Keratinocyte (primary cell): ENCODE measurements around the gene L3MBTL3.

Source experiments
- EZH2 ChIP-seq: IDR thresholded peaks from one replicate; pipeline ENCODE4 v1.6.1; 2012; ENCODE audit warnings: inconsistent platforms, mild to moderate bottlenecking, low read length, moderate library complexity
- TF ChIP-seq, protein P1 (sequence below), 3 experiments: IDR thresholded peaks in 1 of 3; conservative IDR thresholded peaks in 1 of 3; optimal IDR thresholded peaks in 1 of 3; 2 replicates in 2 of 3; 3 replicates in 1 of 3; pipeline versions ENCODE3 to v1.5.1; 2011; ENCODE audit warnings: low read length in 3 of 3, mild to moderate bottlenecking in 3 of 3, moderate library complexity in 2 of 3, control low read depth in 1 of 3, inconsistent platforms in 1 of 3; ENCODE audit not compliant: insufficient read depth in 2 of 3; ENCODE audit errors: extremely low read depth in 1 of 3

GRCh38 chr6:130162421-130162820, 144.0 kb downstream of the L3MBTL3 start:
- TF ChIP-seq, protein P1, sequence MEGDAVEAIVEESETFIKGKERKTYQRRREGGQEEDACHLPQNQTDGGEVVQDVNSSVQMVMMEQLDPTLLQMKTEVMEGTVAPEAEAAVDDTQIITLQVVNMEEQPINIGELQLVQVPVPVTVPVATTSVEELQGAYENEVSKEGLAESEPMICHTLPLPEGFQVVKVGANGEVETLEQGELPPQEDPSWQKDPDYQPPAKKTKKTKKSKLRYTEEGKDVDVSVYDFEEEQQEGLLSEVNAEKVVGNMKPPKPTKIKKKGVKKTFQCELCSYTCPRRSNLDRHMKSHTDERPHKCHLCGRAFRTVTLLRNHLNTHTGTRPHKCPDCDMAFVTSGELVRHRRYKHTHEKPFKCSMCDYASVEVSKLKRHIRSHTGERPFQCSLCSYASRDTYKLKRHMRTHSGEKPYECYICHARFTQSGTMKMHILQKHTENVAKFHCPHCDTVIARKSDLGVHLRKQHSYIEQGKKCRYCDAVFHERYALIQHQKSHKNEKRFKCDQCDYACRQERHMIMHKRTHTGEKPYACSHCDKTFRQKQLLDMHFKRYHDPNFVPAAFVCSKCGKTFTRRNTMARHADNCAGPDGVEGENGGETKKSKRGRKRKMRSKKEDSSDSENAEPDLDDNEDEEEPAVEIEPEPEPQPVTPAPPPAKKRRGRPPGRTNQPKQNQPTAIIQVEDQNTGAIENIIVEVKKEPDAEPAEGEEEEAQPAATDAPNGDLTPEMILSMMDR (optimal IDR thresholded peaks at IDR 0.05 in 1 of 3, IDR thresholded peaks at IDR 0.05 in 1 of 3, conservative IDR thresholded peaks at IDR 0.05 in 1 of 3; ENCODE audit: extremely low read depth in 1 of 3, insufficient read depth in 2 of 3, low read length in 3 of 3) = no peak
- TF ChIP-seq EZH2 = no peak
